ENCODE results near the gene PSME2. TPM values are rescaled to one million over a fixed set of nuclear protein-coding genes. Genes with fewer than 3 reads are reported as not detected.

PSME2 gene
- total and polyA plus RNA-seq, 2 experiments from 2014 or later, result 54.0 to 259 TPM

- H3K27me3 ChIP-seq (ENCODE audit: insufficient read depth), result no peaks in the 10 kb centered on the region
- peaks cover 10% of the 10 kb centered on the region; the same call in 1 of the 2 replicates for H3K4me1 ChIP-seq (ENCODE audit: insufficient read depth)
- no peak overlapping the region for H3K4me2 ChIP-seq
- H3K4me3 ChIP-seq, result no peak overlapping the region
- Mint-ChIP-seq H3K4me1 (peaks cover 17% of the 10 kb centered on the region), H3K9me3 (no peaks in the 10 kb centered on the region), H3K36me3 (ENCODE audit: low read depth) (no peaks in the 10 kb centered on the region; the same call in 2 of the 3 replicates), H3K27me3 (ENCODE audit: insufficient read depth, low read depth, poor library complexity) (peaks cover 7% of the 10 kb centered on the region), H3K27ac (no peak overlapping the region), H3K4me3 (no peak overlapping the region)
- no peaks in the 10 kb centered on the region for H4K20me1 ChIP-seq (replicated peaks; ENCODE audit: insufficient read depth)
- no peaks in the 10 kb centered on the region for H3K9me2 ChIP-seq (ENCODE audit: insufficient read depth)
- H3F3A ChIP-seq (replicated peaks; ENCODE audit: low read depth), result peaks cover 15% of the 10 kb centered on the region
- no peaks in the 10 kb centered on the region for H3K36me3 ChIP-seq (ENCODE audit: insufficient read depth)
- H3K79me2 ChIP-seq (replicated peaks; ENCODE audit: insufficient read depth), result no peaks in the 10 kb centered on the region
- no peak for ATAC-seq
- no peak for DNase-seq (ENCODE audit: low spot score)
- no peak overlapping the region for H3K27ac ChIP-seq (ENCODE audit: low read depth)
- TF ChIP-seq ZNF331 (CRISPR knock-in tag; IDR thresholded peaks at IDR 0.05; ENCODE audit: low read depth), result no peak
- no peak for TF ChIP-seq EZH2phosphoT487 (IDR thresholded peaks at IDR 0.05; ENCODE audit: unreplicated experiment)
- no peak for TF ChIP-seq STAT1 (IDR thresholded peaks at IDR 0.05; ENCODE audit: unreplicated experiment)
- TF ChIP-seq NANOG (IDR thresholded peaks at IDR 0.05; ENCODE audit: borderline replicate concordance), result no peak
- H2AFZ ChIP-seq, result no peak overlapping the region
Observed at GRCh38 chr14:24131549-24131966, 14.9 kb downstream of the PSME2 start.

- Histone ChIP-seq H3K79me2 (replicated peaks; ENCODE audit: insufficient read depth) (no peaks in the 10 kb centered on the region), H3K27me3 (ENCODE audit: insufficient read depth) (no peaks in the 10 kb centered on the region), H3K36me3 (ENCODE audit: insufficient read depth) (no peaks in the 10 kb centered on the region), H4K20me1 (replicated peaks; ENCODE audit: insufficient read depth) (no peaks in the 10 kb centered on the region), H3F3A (replicated peaks; ENCODE audit: low read depth) (peaks cover 15% of the 10 kb centered on the region), H2AFZ (no peak overlapping the region), H3K27ac (ENCODE audit: low read depth) (no peak overlapping the region), H3K4me2 (no peak overlapping the region), H3K9me2 (ENCODE audit: insufficient read depth) (no peaks in the 10 kb centered on the region), H3K4me3 (no peak overlapping the region), H3K4me1 (ENCODE audit: insufficient read depth) (peaks cover 10% of the 10 kb centered on the region; the same call in 1 of the 2 replicates)
- Mint-ChIP-seq H3K9me3 (no peaks in the 10 kb centered on the region), H3K4me1 (peaks cover 15% of the 10 kb centered on the region), H3K36me3 (ENCODE audit: low read depth) (no peaks in the 10 kb centered on the region; the same call in 2 of the 3 replicates), H3K4me3 (no peak overlapping the region; the same call in 2 of the 3 replicates), H3K27ac (no peak overlapping the region), H3K27me3 (ENCODE audit: insufficient read depth, low read depth, poor library complexity) (peaks cover 5% of the 10 kb centered on the region)
- ATAC-seq (no peak), DNase-seq (ENCODE audit: low spot score) (no peak)
- TF ChIP-seq ETS1 (IDR thresholded peaks at IDR 0.05) (no peak), ZNF114 (CRISPR knock-in tag; IDR thresholded peaks at IDR 0.05) (no peak), ZNF331 (CRISPR knock-in tag; IDR thresholded peaks at IDR 0.05; ENCODE audit: low read depth) (no peak), POLR2AphosphoS5 (IDR thresholded peaks at IDR 0.05; ENCODE audit: low read depth) (no peak), EZH2phosphoT487 (IDR thresholded peaks at IDR 0.05; ENCODE audit: unreplicated experiment) (no peak), CREB1 (CRISPR knock-in tag; IDR thresholded peaks at IDR 0.05; ENCODE audit: low read depth) (no peak), NANOG (IDR thresholded peaks at IDR 0.05; ENCODE audit: borderline replicate concordance) (no peak), JUNB (IDR thresholded peaks at IDR 0.05; ENCODE audit: unreplicated experiment) (no peak), CTCF (conservative IDR thresholded peaks at IDR 0.05; ENCODE audit: low read depth in 2 of 2) (no peak), REST (IDR thresholded peaks at IDR 0.05; ENCODE audit: unreplicated experiment) (no peak)
Observed at GRCh38 chr14:24130717-24131548, 15.5 kb downstream of the PSME2 start.
